Lung (tissue), 12 donors: ENCODE results near the gene ANGPTL1. TPM values are rescaled to one million over a fixed set of nuclear protein-coding genes. Genes with fewer than 3 reads are reported as not detected.
"Not testable (repeated sequence)": the region's sequence is repeated elsewhere in the genome, so short reads cannot be mapped to it uniquely, and the experiment has no call there.

Experiments used
- ATAC-seq: fragments of 200-7000 bp; cut with Tn5 transposase; one replicate; pipeline ENCODE4 v1.9.1; 2020; ENCODE audit warnings: moderate number of reproducible peaks; ENCODE audit not compliant: insufficient read depth, low FRiP score
- DNase-seq, 3 donors: peaks; one replicate each; pipeline ENCODE4 v3.0.0-alpha.2; 2013 to 2017
- H3K27ac ChIP-seq, 2 donors: one replicate each; pipeline ENCODE4 v1.5.1; 2013; ENCODE audit warnings: mild to moderate bottlenecking in 2 of 2, moderate library complexity in 2 of 2, control low read depth in 1 of 2, inconsistent platforms in 1 of 2, low read depth in 1 of 2, low read length in 1 of 2
- H3K27me3 ChIP-seq, 3 donors: one replicate each; pipeline ENCODE4 v1.5.1; 2013; ENCODE audit warnings: low read length in 2 of 3; ENCODE audit not compliant: control insufficient read depth in 3 of 3, insufficient read depth in 3 of 3
- H3K36me3 ChIP-seq, 4 donors: one replicate each; pipeline ENCODE4 v1.5.1; 2013; ENCODE audit warnings: low read length in 4 of 4, mild to moderate bottlenecking in 1 of 4, moderate library complexity in 1 of 4; ENCODE audit not compliant: control insufficient read depth in 4 of 4, insufficient read depth in 4 of 4
- H3K4me1 ChIP-seq, 5 donors: one replicate each; pipeline ENCODE4 v1.5.1; 2013; ENCODE audit warnings: low read length in 5 of 5, mild to moderate bottlenecking in 2 of 5, moderate library complexity in 1 of 5; ENCODE audit not compliant: control insufficient read depth in 5 of 5, insufficient read depth in 5 of 5
- H3K4me3 ChIP-seq: one replicate; pipeline ENCODE4 v1.5.1; 2013; ENCODE audit warnings: mild to moderate bottlenecking, control low read depth, moderate library complexity
- H3K9ac ChIP-seq, 2 donors: one replicate each; pipeline ENCODE4 v1.5.1; 2013; ENCODE audit warnings: low read length in 2 of 2, control low read depth in 1 of 2; ENCODE audit not compliant: insufficient read depth in 1 of 2
- H3K9me3 ChIP-seq, 4 donors: one replicate each; pipeline ENCODE4 v1.5.1; 2013; ENCODE audit warnings: low read length in 3 of 4, mild to moderate bottlenecking in 1 of 4, moderate library complexity in 1 of 4; ENCODE audit not compliant: control insufficient read depth in 4 of 4, insufficient read depth in 3 of 4
- CTCF ChIP-seq: IDR thresholded peaks from 2 replicates; pipeline ENCODE4 v1.5.1; 2012; ENCODE audit warnings: mild to moderate bottlenecking; ENCODE audit errors: control extremely low read depth, extremely low read depth
- WGBS, 2 donors: extraction: QIAGEN DNeasy Blood & Tissue Kit; methylation state at CpG; one replicate each; pipeline ENCODE4 v1.1.7; 2013; 5-methylcytosine and 5-hydroxymethylcytosine counted together
- polyA plus RNA-seq, 2 donors: library from polyadenylated mRNA; stranded (reverse); fragments of 200-250 nt; gene quantifications; one replicate each; pipeline ENCODE4 v1.2.1, GENCODE V29; 2013
- total RNA-seq, 2 donors: library from RNA; depleted of rRNA in 1 of 2; stranded (reverse); fragments of >200 nt in 1 of 2; gene quantifications; one replicate each; pipeline ENCODE4 v1.2.1, GENCODE V29; 2014 to 2021
- donor health status: control.
- donor health status: control.
- donor health status: Bipolar disorder and iron deficiency.
- donor health status: healthy.
- donor health status: DM: yes; HTN: yes; CAD: no.

ANGPTL1 gene
- total and polyA plus RNA-seq, 4 donors: 2.6 to 24.3 (median 14.0) TPM

- Histone ChIP-seq H3K9me3 (no peaks in the 10 kb centered on the region), H3K36me3 (peaks cover 0 to 8% (median 0%) of the 10 kb centered on the region in 4 donors), H3K27ac (no peak overlapping the region), H3K27me3 (no peaks in the 10 kb centered on the region), H3K9ac (no peak overlapping the region), H3K4me3 (no peak overlapping the region), H3K4me1 (no peaks in the 10 kb centered on the region)
- DNase-seq (no peak), ATAC-seq (no peak)
- no peak for TF ChIP-seq CTCF
- 94 to 99% methylated on average over 3 of the region's 3 CpGs for WGBS, 2 donors
Observed at GRCh38 chr1:178862416-178862815, 8.5 kb downstream of the ANGPTL1 start.

GRCh38 chr1:178857126-178857525, 13.8 kb downstream of the ANGPTL1 start:
- DNase-seq (no peak), ATAC-seq (no peak)
- 97% methylated on average over 2 of the region's 2 CpGs for WGBS, 2 donors
- no peak overlapping the region for H3K27ac ChIP-seq
- peaks cover 0 to under 1% (median 0%) of the 10 kb centered on the region in 4 donors for H3K36me3 ChIP-seq
- no peak overlapping the region for H3K4me3 ChIP-seq
- TF ChIP-seq CTCF: no peak
- H3K27me3 ChIP-seq: no peaks in the 10 kb centered on the region
- no peaks in the 10 kb centered on the region for H3K9me3 ChIP-seq
- no peaks in the 10 kb centered on the region for H3K4me1 ChIP-seq
- no peak overlapping the region for H3K9ac ChIP-seq

- Histone ChIP-seq H3K27me3 (no peaks in the 10 kb centered on the region), H3K4me1 (no peaks in the 10 kb centered on the region), H3K9me3 (no peaks in the 10 kb centered on the region), H3K4me3 (no peak overlapping the region), H3K36me3 (peaks cover 0 to 2% (median under 1%) of the 10 kb centered on the region in 4 donors), H3K27ac (no peak overlapping the region), H3K9ac (no peak overlapping the region)
- DNase-seq: no peak
- no peak for TF ChIP-seq CTCF
- ATAC-seq: no peak
- WGBS, 2 donors: 79 to 91% methylated on average over 2 of the region's 2 CpGs
Observed at GRCh38 chr1:178849918-178850317, 21.0 kb downstream of the ANGPTL1 start.

GRCh38 chr1:178847919-178848318, 23.0 kb downstream of the ANGPTL1 start:
- 92 to 100% methylated on average over 1 of the region's 1 CpG for WGBS, 2 donors
- DNase-seq, ATAC-seq: not testable (repeated sequence)

More at GRCh38 chr1:178847919-178848318, 23.0 kb downstream of the ANGPTL1 start:
- not testable (repeated sequence) for H3K9me3 ChIP-seq, H3K27ac ChIP-seq, H3K27me3 ChIP-seq, H3K4me1 ChIP-seq, H3K4me3 ChIP-seq, H3K36me3 ChIP-seq, H3K9ac ChIP-seq
